H9 (cell line): Measurements from ENCODE around the gene DCAF11. TPM values are rescaled to one million over a fixed set of nuclear protein-coding genes. Genes with fewer than 3 reads are reported as not detected.

Experiments used
- DNase-seq: peaks from one replicate; pipeline ENCODE4 v3.0.0-alpha.2; 2017
- H2AFZ ChIP-seq: one replicate; pipeline ENCODE4 v1.6.1; 2013; ENCODE audit warnings: mild to moderate bottlenecking, low read length, control low read depth, moderate library complexity
- H2AK5ac ChIP-seq: 2 replicates; pipeline ENCODE4 v1.6.1; 2013; ENCODE audit warnings: low read length, control low read depth, mixed read lengths; ENCODE audit not compliant: insufficient read length
- H2BK120ac ChIP-seq: one replicate; pipeline ENCODE4 v1.6.1; 2013; ENCODE audit warnings: low read depth, mild to moderate bottlenecking, low read length, control low read depth, inconsistent platforms; ENCODE audit not compliant: poor library complexity, severe bottlenecking
- H2BK12ac ChIP-seq: 2 replicates; pipeline ENCODE4 v1.6.1; 2013; ENCODE audit warnings: low read length, control low read depth, mixed read lengths, low read depth; ENCODE audit not compliant: insufficient read length
- H2BK15ac ChIP-seq: 2 replicates; pipeline ENCODE4 v1.6.1; 2013; ENCODE audit warnings: low read depth, low read length, control low read depth
- H2BK20ac ChIP-seq: one replicate; pipeline ENCODE4 v1.6.1; 2013; ENCODE audit warnings: low read depth, mild to moderate bottlenecking, low read length, control low read depth, inconsistent platforms; ENCODE audit not compliant: poor library complexity, severe bottlenecking
- H2BK5ac ChIP-seq: 2 replicates; pipeline ENCODE4 v1.6.1; 2013; ENCODE audit warnings: low read length, control low read depth, mixed read lengths; ENCODE audit not compliant: insufficient read length
- H3K14ac ChIP-seq: 2 replicates; pipeline ENCODE4 v1.6.1; 2013; ENCODE audit warnings: low read length, control low read depth; ENCODE audit not compliant: insufficient read depth
- H3K18ac ChIP-seq: 2 replicates; pipeline ENCODE4 v1.6.1; 2013; ENCODE audit warnings: low read depth, mild to moderate bottlenecking, mixed read lengths, low read length, control low read depth; ENCODE audit not compliant: insufficient read length
- H3K23ac ChIP-seq: 2 replicates; pipeline ENCODE4 v1.6.1; 2013; ENCODE audit warnings: low read length, control low read depth, mixed read lengths, low read depth; ENCODE audit not compliant: insufficient read length
- H3K23me2 ChIP-seq: 2 replicates; pipeline ENCODE4 v1.6.1; 2013; ENCODE audit warnings: low read depth, mild to moderate bottlenecking, mixed read lengths, low read length, control low read depth; ENCODE audit not compliant: insufficient read length, poor library complexity, severe bottlenecking
- H3K27ac ChIP-seq: 2 replicates; pipeline ENCODE4 v1.5.1; 2013; ENCODE audit warnings: low read length, control low read depth, mixed read lengths, low read depth; ENCODE audit not compliant: insufficient read length
- H3K27me3 ChIP-seq: 2 replicates; pipeline ENCODE4 v1.6.1; 2013; ENCODE audit warnings: low read length, control low read depth, inconsistent platforms; ENCODE audit not compliant: insufficient read depth
- H3K4ac ChIP-seq: 2 replicates; pipeline ENCODE4 v1.6.1; 2013; ENCODE audit warnings: low read depth, mild to moderate bottlenecking, control low read depth, inconsistent platforms, low read length, moderate library complexity
- H3K4me1 ChIP-seq: 2 replicates; pipeline ENCODE4 v1.6.1; 2013; ENCODE audit warnings: low read length, control low read depth, inconsistent platforms; ENCODE audit not compliant: insufficient read depth
- H3K4me2 ChIP-seq: 2 replicates; pipeline ENCODE4 v1.6.1; 2013; ENCODE audit warnings: low read length, control low read depth, mixed read lengths; ENCODE audit not compliant: insufficient read length, insufficient read depth
- H3K56ac ChIP-seq: 2 replicates; pipeline ENCODE4 v1.6.1; 2013; ENCODE audit warnings: low read depth, mild to moderate bottlenecking, mixed read lengths, low read length, control low read depth; ENCODE audit not compliant: insufficient read length
- H3K79me1 ChIP-seq: 2 replicates; pipeline ENCODE4 v1.6.1; 2013; ENCODE audit warnings: low read depth, mild to moderate bottlenecking, moderate library complexity, low read length, control low read depth, inconsistent platforms; ENCODE audit not compliant: insufficient read depth, poor library complexity, severe bottlenecking
- H3K79me2 ChIP-seq: 2 replicates; pipeline ENCODE4 v1.6.1; 2013; ENCODE audit warnings: low read length, control low read depth, inconsistent platforms; ENCODE audit not compliant: insufficient read depth
- H3K9ac ChIP-seq: 2 replicates; pipeline ENCODE4 v1.6.1; 2013; ENCODE audit warnings: low read length, control low read depth, mixed read lengths; ENCODE audit not compliant: insufficient read length; ENCODE audit errors: extremely low read depth
- H3K9me3 ChIP-seq: one replicate; pipeline ENCODE4 v1.6.1; 2013; ENCODE audit warnings: low read depth, low read length, inconsistent platforms; ENCODE audit not compliant: control insufficient read depth
- H3T11ph ChIP-seq: one replicate; pipeline ENCODE4 v1.6.1; 2013; ENCODE audit warnings: mild to moderate bottlenecking, low read length, control low read depth, inconsistent platforms
- H4K20me1 ChIP-seq: one replicate; pipeline ENCODE4 v1.6.1; 2013; ENCODE audit not compliant: control insufficient read depth, insufficient read length, insufficient read depth
- H4K5ac ChIP-seq: 2 replicates; pipeline ENCODE4 v1.6.1; 2013; ENCODE audit warnings: low read depth, mild to moderate bottlenecking, mixed read lengths, low read length, control low read depth; ENCODE audit not compliant: insufficient read length
- H4K8ac ChIP-seq: replicated peaks from 2 replicates; pipeline ENCODE4 v1.6.1; 2013; ENCODE audit warnings: low read length, control low read depth, mixed read lengths, low read depth; ENCODE audit not compliant: insufficient read length
- H4K91ac ChIP-seq: 2 replicates; pipeline ENCODE4 v1.6.1; 2013; ENCODE audit warnings: low read depth, mild to moderate bottlenecking, moderate library complexity, mixed read lengths, low read length, control low read depth; ENCODE audit not compliant: insufficient read length
- H3K27ac Mint-ChIP-seq, 3 experiments: 2 replicates in 2 of 3; 3 replicates in 1 of 3; pipeline ENCODE4 v1.8.0; 2020 to 2021; ENCODE audit warnings: mixed read lengths in 3 of 3, mild to moderate bottlenecking in 1 of 3, moderate library complexity in 1 of 3
- H3K27me3 Mint-ChIP-seq: 2 replicates; pipeline ENCODE4 v1.8.0; 2021; ENCODE audit warnings: low read depth, mild to moderate bottlenecking, moderate library complexity, mixed read lengths
- H3K36me3 Mint-ChIP-seq, 3 experiments: 2 replicates in 2 of 3; 3 replicates in 1 of 3; pipeline ENCODE4 v1.8.0; 2020 to 2021; ENCODE audit warnings: low read depth in 3 of 3, mixed read lengths in 3 of 3; ENCODE audit not compliant: insufficient read depth in 1 of 3
- H3K4me1 Mint-ChIP-seq, 2 experiments: 2 replicates each; pipeline ENCODE4 v1.8.0; 2020; ENCODE audit warnings: mixed read lengths in 2 of 2
- H3K4me3 Mint-ChIP-seq, 2 experiments: 2 replicates in 1 of 2; 3 replicates in 1 of 2; pipeline ENCODE4 v1.8.0; 2020 to 2021; ENCODE audit warnings: mild to moderate bottlenecking in 2 of 2, mixed read lengths in 2 of 2, moderate library complexity in 1 of 2
- H3K9me3 Mint-ChIP-seq, 2 experiments: 2 replicates in 1 of 2; 3 replicates in 1 of 2; pipeline ENCODE4 v1.8.0; 2020; ENCODE audit warnings: mild to moderate bottlenecking in 2 of 2, mixed read lengths in 2 of 2, moderate library complexity in 1 of 2
- CTCF ChIP-seq: fragments of 200-600 bp; sonication (generic); conservative IDR thresholded peaks from 3 replicates; pipeline ENCODE4 v1.8.0; 2021; ENCODE audit warnings: antibody characterized with exemption, mild to moderate bottlenecking
- WGBS: extraction: QIAGEN DNeasy Blood & Tissue Kit; methylation state at CpG from one replicate; pipeline ENCODE4 v1.1.7; 2013; ENCODE audit warnings: missing lambda C conversion rate, low lambda C conversion rate, mixed read lengths; ENCODE audit not compliant: insufficient read length; ENCODE audit errors: extremely low coverage; 5-methylcytosine and 5-hydroxymethylcytosine counted together
- total RNA-seq: library from RNA; stranded (reverse); gene quantifications from 2 replicates; pipeline ENCODE4 v1.2.1, GENCODE V29; 2021

Gene DCAF11
- total RNA-seq, 1 experiment from 2014 or later: 73.4 TPM

- no peak overlapping the region for H3K18ac ChIP-seq
- no peak overlapping the region for H2AK5ac ChIP-seq
- no peaks in the 10 kb centered on the region for H3K27me3 ChIP-seq
- H3K4me3 Mint-ChIP-seq: peak overlapping the region; percentile 98 to 100; a peak in 4 of 5 replicates
- no peaks in the 10 kb centered on the region for H4K20me1 ChIP-seq
- H3K79me2 ChIP-seq: peaks cover 3% of the 10 kb centered on the region; the same call in 1 of the 2 replicates
- peaks cover 31 to 33% of the 10 kb centered on the region in 2 experiments for H3K4me1 Mint-ChIP-seq
- no peak overlapping the region for H2BK120ac ChIP-seq
- no peak overlapping the region for H2BK15ac ChIP-seq
- no peak overlapping the region for H3K56ac ChIP-seq
- no peak overlapping the region for H3K9ac ChIP-seq
- H3K27ac Mint-ChIP-seq: peak overlapping the region in 1 of 3 experiments; percentile 52; a peak in 4 of 7 replicates
- H2BK5ac ChIP-seq: no peak overlapping the region
- H2AFZ ChIP-seq: no peak overlapping the region
- no peak overlapping the region for H2BK12ac ChIP-seq
- H3K9me3 Mint-ChIP-seq: 0 out of 5 replicates have a peak, but pooled peaks cover 0 to 2% of the 10 kb centered on the region in 2 experiments
- H3K27ac ChIP-seq: no peak overlapping the region
- H4K8ac ChIP-seq: no peak overlapping the region
- DNase-seq: no peak
- H4K5ac ChIP-seq: no peak overlapping the region
- H2BK20ac ChIP-seq: no peak overlapping the region
- peaks cover 2% of the 10 kb centered on the region for H3K79me1 ChIP-seq
- H3K4me2 ChIP-seq: no peak overlapping the region
- H3K4ac ChIP-seq: no peak overlapping the region
- no peak overlapping the region for H3T11ph ChIP-seq
- no CpG with 5 or more reads among the region's 13 CpGs for whole genome bisulfite sequencing
- no peaks in the 10 kb centered on the region for H3K4me1 ChIP-seq
- H3K14ac ChIP-seq: no peak overlapping the region
- no peak overlapping the region for H3K23ac ChIP-seq
- H3K27me3 Mint-ChIP-seq: no peaks in the 10 kb centered on the region
- H4K91ac ChIP-seq: no peak overlapping the region
- no peaks in the 10 kb centered on the region for H3K9me3 ChIP-seq
- peaks cover 22 to 43% (median 37%) of the 10 kb centered on the region in 3 experiments for H3K36me3 Mint-ChIP-seq
- peaks cover 10% of the 10 kb centered on the region for H3K23me2 ChIP-seq
- TF ChIP-seq CTCF: no peak
Observed at GRCh38 chr14:24138396-24139271, 24.1 kb downstream of the DCAF11 start.
